ENCODE results near the gene BABAM2. TPM values are rescaled to one million over a fixed set of nuclear protein-coding genes. Genes with fewer than 3 reads are reported as not detected.

Gene BABAM2
- polyA plus RNA-seq, 3 donors from 2014 or later = 52.4 to 89.2 (median 74.1) TPM

- peak overlapping the region in 4 of 6 donors; percentile 28 to 80 (median 55) for H3K27ac Mint-ChIP-seq
- no peak overlapping the region for H3K4me3 Mint-ChIP-seq
- peaks cover 2 to 3% (median 3%) of the 10 kb centered on the region in 3 donors for H3K27me3 Mint-ChIP-seq (ENCODE audit: low read depth in 3 of 3)
- peaks cover 18 to 28% of the 10 kb centered on the region in 2 donors for H3K4me1 Mint-ChIP-seq
- no peak for DNase-seq
- no peaks in the 10 kb centered on the region for H3K9me3 Mint-ChIP-seq
- peaks cover 6 to 8% (median 7%) of the 10 kb centered on the region in 3 donors for H3K36me3 Mint-ChIP-seq
Observed at GRCh38 chr2:28338831-28339321, 448.3 kb downstream of the BABAM2 start.

DNA sequence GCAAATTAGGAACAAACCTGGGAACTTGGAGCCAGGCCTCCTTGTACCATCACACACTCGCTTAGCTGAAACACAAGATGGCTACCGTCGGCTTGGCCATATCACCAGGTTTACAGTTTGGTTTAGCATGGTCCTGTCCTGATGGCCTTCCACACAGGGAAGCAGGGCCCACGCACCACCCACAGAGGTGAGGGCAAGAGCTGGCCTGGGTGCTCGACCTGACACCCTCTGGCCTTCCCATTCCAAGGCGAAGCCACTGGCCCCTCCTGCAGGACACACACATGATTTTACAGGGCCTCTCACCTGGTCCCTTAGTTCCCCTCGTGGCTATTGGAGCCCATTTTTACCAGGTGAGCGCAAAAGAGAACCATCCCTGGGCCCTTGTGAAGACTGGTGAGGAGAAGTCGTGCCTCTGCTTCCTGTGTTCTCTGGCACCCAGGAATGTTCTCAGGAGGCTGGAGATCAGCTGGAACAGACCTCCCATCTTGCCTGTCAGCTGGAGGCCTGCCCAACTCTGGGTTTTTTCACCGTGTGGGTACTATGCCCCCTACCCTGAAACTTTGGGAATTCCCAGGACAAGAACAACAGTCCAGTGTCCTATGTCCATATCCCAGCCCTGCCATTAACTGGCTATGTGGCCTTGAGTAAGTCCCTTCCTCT, 449.1 kb downstream of the BABAM2 start:
- H3K27ac Mint-ChIP-seq = peak overlapping the region in 3 of 6 donors; percentile 42 to 80 (median 46)
- peaks cover 6 to 8% (median 7%) of the 10 kb centered on the region in 3 donors for H3K36me3 Mint-ChIP-seq
- H3K4me3 Mint-ChIP-seq = no peak overlapping the region
- no peak for DNase-seq
- H3K4me1 Mint-ChIP-seq = peaks cover 18 to 28% of the 10 kb centered on the region in 2 donors
- no peaks in the 10 kb centered on the region for H3K9me3 Mint-ChIP-seq
- peaks cover 2 to 3% (median 3%) of the 10 kb centered on the region in 3 donors for H3K27me3 Mint-ChIP-seq (ENCODE audit: low read depth in 3 of 3)

GRCh38 chr2:28340312-28341202, 450.0 kb downstream of the BABAM2 start:
- Mint-ChIP-seq H3K36me3 (peaks cover 6 to 8% (median 7%) of the 10 kb centered on the region in 3 donors), H3K4me3 (no peak overlapping the region), H3K27ac (peak overlapping the region in 4 of 6 donors; percentile 17 to 75 (median 60)), H3K27me3 (ENCODE audit: low read depth in 3 of 3) (peaks cover 2 to 3% (median 3%) of the 10 kb centered on the region in 3 donors), H3K4me1 (peaks cover 19 to 28% of the 10 kb centered on the region in 2 donors), H3K9me3 (no peaks in the 10 kb centered on the region)
- DNase-seq = no peak

- peaks cover 18 to 28% of the 10 kb centered on the region in 2 donors for H3K4me1 Mint-ChIP-seq
- H3K4me3 Mint-ChIP-seq = no peak overlapping the region
- peaks cover 6 to 8% (median 7%) of the 10 kb centered on the region in 3 donors for H3K36me3 Mint-ChIP-seq
- no peak for DNase-seq
- peaks cover 2 to 3% (median 3%) of the 10 kb centered on the region in 3 donors for H3K27me3 Mint-ChIP-seq (ENCODE audit: low read depth in 3 of 3)
- H3K9me3 Mint-ChIP-seq = no peaks in the 10 kb centered on the region
- peak overlapping the region in 5 of 6 donors; percentile 17 to 59 (median 45) for H3K27ac Mint-ChIP-seq
Observed at GRCh38 chr2:28341208-28341891, 450.8 kb downstream of the BABAM2 start.

GRCh38 chr2:28342081-28342967, 451.8 kb downstream of the BABAM2 start:
- DNase-seq = no peak
- Mint-ChIP-seq H3K4me3 (no peak overlapping the region), H3K36me3 (peaks cover 6 to 8% (median 7%) of the 10 kb centered on the region in 3 donors), H3K4me1 (peaks cover 22 to 28% of the 10 kb centered on the region in 2 donors), H3K27me3 (ENCODE audit: low read depth in 3 of 3) (peaks cover 3 to 6% (median 3%) of the 10 kb centered on the region in 3 donors), H3K9me3 (no peaks in the 10 kb centered on the region), H3K27ac (peak overlapping the region in 3 of 6 donors; percentile 24 to 56 (median 45))

DNA sequence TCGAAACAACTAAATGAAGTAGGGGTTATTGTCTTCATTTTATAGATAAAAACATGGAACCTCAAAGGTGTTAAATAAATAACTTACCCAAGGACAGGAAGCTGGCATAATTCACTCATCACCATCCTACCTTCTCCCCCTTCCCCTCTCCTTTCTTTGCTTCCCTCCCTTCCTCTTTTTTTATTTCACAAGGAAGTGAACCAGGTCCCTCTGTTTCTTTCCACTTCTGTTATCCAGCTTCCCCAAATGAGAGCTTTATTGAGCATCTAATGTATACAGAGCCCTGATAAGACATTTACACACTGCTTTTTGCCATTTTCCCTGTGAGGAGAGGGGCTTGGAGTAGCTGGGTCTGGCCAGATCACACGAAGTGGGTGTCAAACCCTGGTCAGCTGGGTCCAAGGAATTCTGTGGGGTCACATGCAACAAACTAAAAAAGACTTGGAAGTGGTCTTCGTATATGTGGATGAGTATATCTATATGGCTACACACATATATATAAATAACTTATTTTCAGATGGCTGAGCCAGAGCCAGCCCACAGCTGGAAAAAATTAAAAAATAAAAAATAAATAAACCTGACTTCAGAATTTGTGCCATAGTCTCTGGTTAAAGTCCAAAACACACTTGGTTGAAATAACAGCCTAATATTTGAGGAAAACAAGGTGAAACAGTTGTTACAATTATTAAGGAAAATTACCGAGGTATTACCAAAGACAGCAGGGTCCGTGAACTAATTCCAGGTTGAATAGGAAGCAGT, 452.8 kb downstream of the BABAM2 start:
- peaks cover 26 to 28% of the 10 kb centered on the region in 2 donors for H3K4me1 Mint-ChIP-seq
- H3K9me3 Mint-ChIP-seq = no peaks in the 10 kb centered on the region
- DNase-seq = no peak
- H3K27me3 Mint-ChIP-seq (ENCODE audit: low read depth in 3 of 3) = peaks cover 3 to 6% (median 3%) of the 10 kb centered on the region in 3 donors
- no peak overlapping the region for H3K4me3 Mint-ChIP-seq
- H3K27ac Mint-ChIP-seq = peak overlapping the region in 4 of 6 donors; percentile 24 to 78 (median 58)
- peaks cover 6 to 8% (median 7%) of the 10 kb centered on the region in 3 donors for H3K36me3 Mint-ChIP-seq

GRCh38 chr2:28343971-28344715, 453.6 kb downstream of the BABAM2 start:
- peaks cover 3 to 6% (median 3%) of the 10 kb centered on the region in 3 donors for H3K27me3 Mint-ChIP-seq (ENCODE audit: low read depth in 3 of 3)

DNA sequence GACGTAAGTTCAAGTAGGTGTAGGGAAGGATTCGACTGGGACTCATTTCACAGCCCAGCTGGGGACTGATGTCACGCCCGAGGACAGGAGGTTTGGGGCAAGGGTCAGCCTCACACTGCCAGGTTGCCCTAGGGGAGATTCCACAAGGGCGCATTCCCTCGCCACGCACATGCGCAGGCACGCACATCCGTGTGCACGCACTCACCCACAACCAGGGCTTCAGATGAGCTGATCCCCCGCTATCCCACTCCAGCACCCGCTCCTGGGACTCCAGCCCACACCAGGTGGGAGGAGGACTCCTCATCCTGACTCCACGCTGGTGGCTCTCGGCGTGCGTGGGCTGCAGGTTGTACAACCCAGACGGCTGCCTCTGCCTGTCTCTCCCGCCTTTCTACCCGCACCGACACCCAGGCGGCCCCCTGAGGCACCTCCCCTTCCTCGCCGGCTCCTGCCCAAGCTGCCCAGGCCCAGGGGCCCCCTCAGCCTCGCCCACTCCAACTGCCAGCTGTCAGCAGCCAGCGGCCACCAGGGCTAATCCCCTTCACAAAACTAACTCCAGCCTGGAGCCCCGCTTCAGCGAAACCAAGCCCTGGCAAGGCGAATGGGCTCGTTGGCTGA, 454.3 kb downstream of the BABAM2 start:
- Mint-ChIP-seq H3K36me3 (no peaks in the 10 kb centered on the region), H3K4me1 (peaks cover 29 to 35% of the 10 kb centered on the region in 2 donors)

More at GRCh38 chr2:28343971-28344715, 453.6 kb downstream of the BABAM2 start:
- Mint-ChIP-seq H3K27ac (peak overlapping the region in 2 of 6 donors; percentile 13 to 46), H3K4me3 (peak overlapping the region in 1 of 5 donors; percentile 40), H3K4me1 (peaks cover 28 to 30% of the 10 kb centered on the region in 2 donors), H3K36me3 (peaks cover under 1 to 2% (median 2%) of the 10 kb centered on the region in 3 donors), H3K9me3 (no peaks in the 10 kb centered on the region)
- DNase-seq = no peak

DNA sequence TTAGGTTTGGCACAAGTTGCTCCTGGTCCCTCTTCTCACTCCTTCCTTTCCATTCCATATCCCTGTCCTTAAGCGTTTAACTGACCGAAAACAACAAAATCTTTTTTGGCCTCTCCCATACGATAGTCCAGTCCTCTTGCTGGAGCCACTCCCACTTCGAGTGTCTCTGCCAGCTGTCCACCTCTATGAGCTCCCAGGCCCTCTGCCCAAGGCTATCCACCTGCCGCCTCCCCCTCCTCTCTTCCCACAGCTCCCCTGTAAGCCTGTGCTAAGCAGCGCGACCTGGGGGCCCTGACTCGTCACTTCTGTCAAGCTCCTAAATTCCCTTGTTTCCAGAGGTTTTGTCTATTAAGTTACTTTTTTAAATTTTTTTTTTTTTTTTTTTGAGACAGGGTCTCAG, 455.1 kb downstream of the BABAM2 start:
- H3K27me3 Mint-ChIP-seq (ENCODE audit: low read depth in 3 of 3) = peaks cover 3 to 6% (median 3%) of the 10 kb centered on the region in 3 donors
- no peaks in the 10 kb centered on the region for H3K36me3 Mint-ChIP-seq
- no peaks in the 10 kb centered on the region for H3K9me3 Mint-ChIP-seq
- H3K4me1 Mint-ChIP-seq = peaks cover 29 to 35% of the 10 kb centered on the region in 2 donors
- DNase-seq = no peak
- no peak overlapping the region for H3K4me3 Mint-ChIP-seq
- peak overlapping the region in 4 of 6 donors; percentile 7 to 90 (median 64) for H3K27ac Mint-ChIP-seq

More for the DNA sequence above, 454.3 kb downstream of the BABAM2 start:
- Mint-ChIP-seq H3K9me3 (no peaks in the 10 kb centered on the region), H3K4me3 (peak overlapping the region in 1 of 5 donors; percentile 40), H3K27me3 (ENCODE audit: low read depth in 3 of 3) (peaks cover 3 to 6% (median 3%) of the 10 kb centered on the region in 3 donors), H3K27ac (peak overlapping the region in 2 of 6 donors; percentile 13 to 56)
- no peak for DNase-seq

- H3K4me1 Mint-ChIP-seq = peaks cover 29 to 34% of the 10 kb centered on the region in 2 donors
- H3K4me3 Mint-ChIP-seq = peak overlapping the region in 4 of 5 donors; percentile 14 to 44 (median 30)
- H3K9me3 Mint-ChIP-seq = no peaks in the 10 kb centered on the region
- peak overlapping the region; percentile 50 to 97 (median 74) for H3K27ac Mint-ChIP-seq
- no peaks in the 10 kb centered on the region for H3K36me3 Mint-ChIP-seq
- DNase-seq = no peak
- peaks cover 0 to 6% (median 3%) of the 10 kb centered on the region in 3 donors for H3K27me3 Mint-ChIP-seq (ENCODE audit: low read depth in 3 of 3)
Observed at GRCh38 chr2:28346587-28346986, 456.1 kb downstream of the BABAM2 start.

DNA sequence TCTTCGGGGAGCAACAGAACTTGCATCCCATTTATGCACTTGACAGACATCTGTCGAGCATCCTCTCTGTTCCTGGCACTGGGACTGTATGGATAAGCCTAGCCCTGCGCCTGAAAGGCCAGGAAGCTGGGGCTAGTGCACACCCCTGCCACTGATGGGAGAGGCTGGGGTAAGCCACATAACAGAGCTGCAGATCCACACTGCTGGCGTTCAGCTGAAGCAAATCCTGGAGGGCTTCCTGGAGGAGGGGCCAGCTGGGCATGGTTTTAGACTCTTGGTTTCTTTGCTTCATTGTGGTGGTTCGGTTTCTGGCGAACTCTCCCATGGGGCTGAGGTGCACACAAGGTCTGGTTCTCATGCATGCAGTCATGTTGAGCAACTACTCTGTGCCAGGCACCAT, 456.7 kb downstream of the BABAM2 start:
- Mint-ChIP-seq H3K27me3 (ENCODE audit: low read depth in 3 of 3) (peaks cover 0 to 6% (median 0%) of the 10 kb centered on the region in 3 donors), H3K4me1 (peaks cover 30 to 37% of the 10 kb centered on the region in 2 donors), H3K27ac (peak overlapping the region; percentile 90 to 97 (median 94)), H3K4me3 (peak overlapping the region; percentile 60 to 80 (median 63)), H3K36me3 (no peaks in the 10 kb centered on the region), H3K9me3 (no peaks in the 10 kb centered on the region)
- DNase-seq = no peak
